ENCODE measurements around the gene NETO1. TPM values are rescaled to one million over a fixed set of nuclear protein-coding genes. Genes with fewer than 3 reads are reported as not detected.

The NETO1 gene
- total RNA-seq, 1 experiment from 2014 or later: 5.9 TPM

GRCh38 chr18:72908181-72908580 is 40.4 kb upstream of the NETO1 start:
- no peaks in the 10 kb centered on the region for H3K36me3 Mint-ChIP-seq (ENCODE audit: insufficient read depth in 1 of 3, low read depth in 3 of 3)
- TF ChIP-seq, protein P1, sequence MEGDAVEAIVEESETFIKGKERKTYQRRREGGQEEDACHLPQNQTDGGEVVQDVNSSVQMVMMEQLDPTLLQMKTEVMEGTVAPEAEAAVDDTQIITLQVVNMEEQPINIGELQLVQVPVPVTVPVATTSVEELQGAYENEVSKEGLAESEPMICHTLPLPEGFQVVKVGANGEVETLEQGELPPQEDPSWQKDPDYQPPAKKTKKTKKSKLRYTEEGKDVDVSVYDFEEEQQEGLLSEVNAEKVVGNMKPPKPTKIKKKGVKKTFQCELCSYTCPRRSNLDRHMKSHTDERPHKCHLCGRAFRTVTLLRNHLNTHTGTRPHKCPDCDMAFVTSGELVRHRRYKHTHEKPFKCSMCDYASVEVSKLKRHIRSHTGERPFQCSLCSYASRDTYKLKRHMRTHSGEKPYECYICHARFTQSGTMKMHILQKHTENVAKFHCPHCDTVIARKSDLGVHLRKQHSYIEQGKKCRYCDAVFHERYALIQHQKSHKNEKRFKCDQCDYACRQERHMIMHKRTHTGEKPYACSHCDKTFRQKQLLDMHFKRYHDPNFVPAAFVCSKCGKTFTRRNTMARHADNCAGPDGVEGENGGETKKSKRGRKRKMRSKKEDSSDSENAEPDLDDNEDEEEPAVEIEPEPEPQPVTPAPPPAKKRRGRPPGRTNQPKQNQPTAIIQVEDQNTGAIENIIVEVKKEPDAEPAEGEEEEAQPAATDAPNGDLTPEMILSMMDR (conservative IDR thresholded peaks at IDR 0.05): no peak
- no peak for DNase-seq

More at GRCh38 chr18:72908181-72908580, 40.4 kb upstream of the NETO1 start:
- WGBS (ENCODE audit: extremely low coverage, insufficient read length, low lambda C conversion rate): no CpG with 5 or more reads among the region's 2 CpGs
- no peak overlapping the region for H4K5ac ChIP-seq (ENCODE audit: insufficient read length, low read depth, low read length)
- no peak overlapping the region for H2AFZ ChIP-seq (ENCODE audit: low read length)
- H3K56ac ChIP-seq (ENCODE audit: insufficient read length, low read depth, low read length): no peak overlapping the region
- no peak overlapping the region for H3K23ac ChIP-seq (ENCODE audit: insufficient read length, low read depth, low read length)
- no peaks in the 10 kb centered on the region for H3K79me1 ChIP-seq (ENCODE audit: insufficient read depth, low read depth, low read length, poor library complexity, severe bottlenecking)
- no peak overlapping the region for H3K4ac ChIP-seq (ENCODE audit: low read depth, low read length)
- no peak overlapping the region for H2BK5ac ChIP-seq (ENCODE audit: insufficient read length, low read length)
- no peak overlapping the region for H2BK15ac ChIP-seq (ENCODE audit: low read depth, low read length)
- no peak overlapping the region for H3K4me2 ChIP-seq (ENCODE audit: insufficient read depth, insufficient read length, low read length)
- no peak overlapping the region for H4K8ac ChIP-seq (replicated peaks; ENCODE audit: insufficient read length, low read depth, low read length)
- H3K79me2 ChIP-seq (ENCODE audit: insufficient read depth, low read length): no peaks in the 10 kb centered on the region
- H3K14ac ChIP-seq (ENCODE audit: insufficient read depth, low read length): no peak overlapping the region
- no peak overlapping the region for H3K9ac ChIP-seq (ENCODE audit: extremely low read depth, insufficient read length, low read length)
- no peak overlapping the region for H3K27ac ChIP-seq (ENCODE audit: insufficient read length, low read depth, low read length)
- no peak overlapping the region for H2AK5ac ChIP-seq (ENCODE audit: insufficient read length, low read length)
- Mint-ChIP-seq H3K4me3 (no peak overlapping the region), H3K27me3 (ENCODE audit: low read depth) (no peaks in the 10 kb centered on the region), H3K27ac (no peak overlapping the region), H3K9me3 (no peaks in the 10 kb centered on the region), H3K4me1 (no peaks in the 10 kb centered on the region)
- no peaks in the 10 kb centered on the region; the same call in 1 of the 2 replicates for H3K4me1 ChIP-seq (ENCODE audit: insufficient read depth, low read length)
- no peaks in the 10 kb centered on the region for H3K27me3 ChIP-seq (ENCODE audit: insufficient read depth, low read length)
- H3K23me2 ChIP-seq (ENCODE audit: insufficient read length, low read depth, low read length, poor library complexity, severe bottlenecking): no peaks in the 10 kb centered on the region
- H2BK12ac ChIP-seq (ENCODE audit: insufficient read length, low read depth, low read length): no peak overlapping the region
- H3T11ph ChIP-seq (ENCODE audit: low read length): no peak overlapping the region
- H3K9me3 ChIP-seq (ENCODE audit: control insufficient read depth, low read depth, low read length): no peaks in the 10 kb centered on the region
- no peak overlapping the region for H4K91ac ChIP-seq (ENCODE audit: insufficient read length, low read depth, low read length)
- H2BK120ac ChIP-seq (ENCODE audit: low read depth, low read length, poor library complexity, severe bottlenecking): no peak overlapping the region
- no peaks in the 10 kb centered on the region for H4K20me1 ChIP-seq (ENCODE audit: control insufficient read depth, insufficient read depth, insufficient read length)
- no peak overlapping the region for H2BK20ac ChIP-seq (ENCODE audit: low read depth, low read length, poor library complexity, severe bottlenecking)
- no peak overlapping the region for H3K18ac ChIP-seq (ENCODE audit: insufficient read length, low read depth, low read length)
